Kidney glomerular epithelial cell (primary cell): Measurements from ENCODE around the gene SALL3.

Experiments
- DNase-seq: peaks from one replicate; lab custom pipeline; 2025; lab: John Stamatoyannopoulos, UW

SALL3 gene

DNA sequence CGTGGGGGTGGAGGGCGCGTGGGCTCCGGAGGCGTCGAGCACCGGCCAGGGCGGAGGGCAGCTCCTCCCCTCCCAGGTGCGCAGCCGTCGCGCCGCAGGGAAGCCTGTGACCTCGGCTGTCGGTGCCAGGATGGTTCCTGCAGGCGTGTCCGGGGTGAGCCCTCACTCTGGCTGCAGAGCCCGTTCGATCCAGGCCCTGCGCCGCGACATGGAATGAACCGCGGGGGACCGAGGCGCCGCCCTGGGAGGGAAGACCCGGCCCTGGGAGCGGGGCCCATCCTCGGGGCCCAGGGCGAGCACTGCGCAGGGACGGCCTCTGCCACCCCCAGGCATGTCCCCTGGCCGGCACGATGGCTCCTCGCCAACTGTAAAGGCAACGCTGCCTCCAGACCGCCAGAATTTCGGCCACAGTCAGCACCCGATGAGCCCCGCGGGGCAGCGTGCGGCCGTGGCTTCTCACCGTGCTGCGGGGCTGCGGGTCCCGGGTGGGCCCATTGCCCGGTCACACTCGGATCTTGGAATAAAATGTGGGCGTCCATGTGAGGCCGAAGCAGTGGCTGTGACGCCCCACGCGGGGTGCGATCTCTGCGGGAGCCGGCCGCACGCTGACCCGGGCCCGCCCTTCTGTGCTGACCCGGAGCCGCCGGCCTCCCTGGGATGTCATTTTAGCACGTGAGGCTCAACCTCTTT, 26.6 kb downstream of the SALL3 start:
- DNase-seq = no peak

DNA sequence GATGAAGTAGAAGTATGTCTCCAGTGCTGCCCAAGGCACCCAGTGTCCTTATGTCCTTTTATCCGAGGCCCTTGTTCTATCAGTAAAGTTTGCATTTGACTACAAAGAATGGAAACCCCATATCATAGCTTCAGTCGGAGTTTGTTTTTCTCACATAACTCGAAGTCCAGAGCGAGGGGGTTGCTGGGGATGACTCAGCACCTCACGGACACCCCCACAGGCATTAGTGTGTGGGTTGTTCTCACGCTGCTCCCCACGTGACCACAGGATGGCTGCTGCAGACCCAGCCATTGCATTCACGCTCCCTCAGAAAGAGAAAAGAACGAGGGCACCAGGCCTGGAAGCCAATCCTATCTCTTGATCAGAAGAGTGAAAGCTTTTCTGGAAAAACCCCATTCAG, 27.8 kb downstream of the SALL3 start:
- DNase-seq = no peak

DNA sequence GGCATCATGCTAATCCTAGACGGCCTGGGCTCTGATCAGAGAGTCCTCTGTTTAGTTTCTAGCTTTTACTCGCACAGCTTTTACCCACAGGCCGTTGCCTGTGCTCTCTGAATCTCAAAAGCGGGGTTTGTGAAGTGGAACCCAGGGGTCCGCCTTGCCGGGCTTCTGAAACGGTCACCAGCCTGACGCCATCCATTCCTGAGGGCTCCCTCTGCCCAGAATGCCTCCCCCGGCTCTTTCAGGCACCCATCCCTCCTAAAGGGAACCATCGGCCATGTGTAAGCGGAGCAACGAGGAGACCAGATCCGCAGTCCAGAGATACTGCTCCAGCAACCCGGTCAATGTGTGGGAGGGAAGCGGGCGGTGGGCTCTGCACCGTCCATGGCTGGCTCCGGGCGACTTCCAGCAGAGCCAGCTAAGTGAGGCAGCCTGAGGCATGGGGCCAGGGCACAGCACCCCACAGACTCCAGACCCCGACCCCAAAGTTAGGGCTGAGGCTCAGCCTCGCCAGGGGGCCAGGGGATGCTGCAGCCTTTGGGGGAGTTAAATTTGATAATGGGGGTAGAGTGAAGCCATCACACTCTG, 28.8 kb downstream of the SALL3 start:
- no peak for DNase-seq

DNA sequence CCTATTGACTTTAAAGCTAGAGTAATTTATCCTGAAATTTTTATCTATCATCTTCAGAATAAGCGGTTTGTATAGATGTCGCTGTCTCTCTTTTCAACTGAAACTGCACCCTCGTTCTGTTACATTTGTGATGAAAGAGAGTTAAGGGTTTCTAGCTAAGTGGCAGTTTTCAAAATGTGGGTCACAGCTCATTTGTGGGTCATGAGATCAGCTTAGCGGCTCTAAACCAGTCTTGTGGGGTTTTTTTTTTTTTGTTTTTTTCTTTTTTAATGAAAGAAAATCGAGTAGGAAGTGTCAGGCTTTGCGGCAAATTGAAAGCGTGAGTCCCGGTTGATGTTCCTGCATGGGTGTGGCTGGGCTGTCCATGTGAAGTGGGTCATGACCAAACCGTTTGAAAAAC, 31.2 kb downstream of the SALL3 start:
- DNase-seq = no peak

DNA sequence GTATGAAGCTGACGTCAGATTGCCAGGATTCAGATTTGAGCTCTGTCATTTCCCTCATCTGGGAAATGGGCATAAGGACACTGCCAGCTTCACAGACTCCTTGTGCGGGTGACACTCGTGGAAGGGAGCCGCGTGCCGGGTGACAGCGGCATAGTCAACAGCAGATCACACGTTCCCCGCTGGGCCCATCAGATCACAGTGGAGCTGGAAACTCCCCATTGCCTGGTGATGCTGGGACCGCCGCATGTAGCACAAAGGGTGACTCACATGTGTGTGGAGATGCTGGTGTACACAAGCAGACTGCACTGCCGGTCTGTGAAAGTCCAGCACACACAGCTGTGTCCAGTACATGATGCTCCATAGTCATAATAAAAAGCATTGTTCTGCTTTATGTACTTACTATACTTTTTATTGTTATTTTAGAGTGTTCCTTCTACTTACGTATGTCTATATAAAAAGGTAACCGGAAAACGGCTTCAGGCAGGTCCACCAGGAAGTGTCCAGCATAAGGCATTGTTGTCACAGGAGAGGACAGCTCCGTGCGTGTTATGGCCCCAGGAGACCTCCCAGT, 31.8 kb downstream of the SALL3 start:
- no peak for DNase-seq

DNA sequence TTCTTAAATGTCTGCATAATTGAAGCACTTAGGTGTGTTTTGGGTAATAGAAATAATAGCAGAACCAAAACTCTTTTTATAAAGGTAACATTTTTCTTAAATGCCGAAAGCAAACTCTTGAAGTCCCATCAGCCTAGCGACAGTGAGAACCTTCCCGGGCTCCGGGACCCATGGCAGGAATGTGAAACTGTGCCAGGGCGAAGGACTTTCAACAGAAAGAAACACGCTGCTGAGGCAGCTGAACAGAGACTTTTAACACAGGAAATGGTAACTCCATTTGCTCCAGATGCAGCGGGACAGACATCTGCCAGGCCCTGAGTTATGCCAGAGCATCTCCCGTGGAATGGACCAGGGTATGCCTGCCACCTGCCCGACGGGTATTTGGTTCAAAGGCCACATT, 34.3 kb downstream of the SALL3 start:
- DNase-seq = no peak

DNA sequence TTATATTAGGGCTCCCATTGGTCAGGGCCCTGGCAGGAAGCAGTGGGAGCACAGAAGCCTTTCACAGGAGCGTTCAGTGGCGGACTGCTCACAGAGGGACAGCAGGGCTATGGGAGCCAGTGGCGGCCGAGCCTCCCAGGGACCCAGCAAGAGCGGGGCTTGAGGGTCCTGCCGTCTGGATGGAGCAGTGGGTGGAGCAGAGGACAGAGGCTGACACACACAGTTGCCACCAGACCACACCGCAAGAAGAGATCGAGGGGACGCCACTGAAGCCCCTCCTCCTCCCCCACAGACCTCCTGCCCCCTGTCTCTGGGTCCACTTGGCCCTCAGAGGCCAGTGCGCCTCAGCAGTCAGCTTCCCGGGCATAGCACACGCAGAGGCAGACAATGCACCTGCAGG, 39.3 kb downstream of the SALL3 start:
- DNase-seq = no peak

DNA sequence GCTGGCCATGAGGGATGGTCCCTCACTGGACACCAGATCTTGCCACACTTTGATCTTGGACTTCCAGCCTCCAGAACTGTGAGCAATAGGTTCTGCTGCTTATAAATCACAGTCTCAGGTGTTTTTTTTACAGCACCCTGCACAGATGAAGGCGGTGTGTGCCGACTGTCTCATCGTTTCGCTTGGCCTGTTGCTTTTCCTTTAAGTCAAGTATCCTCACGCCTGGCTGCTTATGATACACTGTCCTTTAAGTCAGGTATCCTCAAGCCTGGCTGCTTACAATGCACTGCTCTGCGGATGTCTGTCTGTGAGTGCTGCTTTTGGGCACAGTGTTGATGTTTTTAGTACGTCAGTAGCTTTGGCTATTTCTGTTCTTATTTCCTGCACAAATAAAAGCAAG, 40.3 kb downstream of the SALL3 start:
- no peak for DNase-seq

DNA sequence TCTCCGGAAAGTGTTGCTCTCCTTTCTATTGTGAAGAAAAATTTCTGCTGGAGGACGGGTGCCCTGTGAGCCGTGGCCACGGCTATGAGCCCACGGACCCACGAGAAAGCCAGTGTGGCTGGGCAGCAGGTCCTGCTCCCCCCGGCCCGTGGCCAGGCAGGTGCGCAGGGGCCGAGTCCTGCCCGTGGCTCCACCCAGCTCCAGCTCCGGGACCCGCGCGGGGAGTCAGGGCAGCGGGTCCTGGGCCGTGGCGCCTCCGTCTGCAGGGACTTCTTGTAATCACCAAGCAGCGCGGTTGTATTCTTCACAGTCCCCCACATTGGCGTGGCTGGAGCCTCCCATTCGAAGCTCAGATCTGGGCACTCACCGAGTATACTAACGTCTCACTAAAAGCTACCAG, 43.0 kb downstream of the SALL3 start:
- no peak for DNase-seq

DNA sequence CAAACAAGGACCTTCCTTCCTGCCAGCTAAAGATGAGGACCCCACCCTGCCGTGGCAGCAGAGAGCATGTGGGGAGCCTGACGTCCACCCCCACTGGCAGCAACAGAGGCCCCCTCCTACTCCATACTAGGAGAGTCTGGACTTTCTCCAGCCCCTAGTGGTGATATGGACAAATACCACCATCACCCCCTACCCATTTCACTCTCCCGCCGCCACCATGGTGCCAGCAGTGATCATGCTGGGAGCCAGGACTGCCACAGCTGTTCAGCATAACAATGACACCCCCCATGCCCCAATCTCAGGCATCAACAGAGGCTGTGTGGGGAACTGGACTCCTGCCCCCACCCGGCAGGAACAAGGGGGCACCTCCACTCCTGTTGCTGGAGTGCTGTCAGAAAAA, 46.9 kb downstream of the SALL3 start:
- DNase-seq = no peak

DNA sequence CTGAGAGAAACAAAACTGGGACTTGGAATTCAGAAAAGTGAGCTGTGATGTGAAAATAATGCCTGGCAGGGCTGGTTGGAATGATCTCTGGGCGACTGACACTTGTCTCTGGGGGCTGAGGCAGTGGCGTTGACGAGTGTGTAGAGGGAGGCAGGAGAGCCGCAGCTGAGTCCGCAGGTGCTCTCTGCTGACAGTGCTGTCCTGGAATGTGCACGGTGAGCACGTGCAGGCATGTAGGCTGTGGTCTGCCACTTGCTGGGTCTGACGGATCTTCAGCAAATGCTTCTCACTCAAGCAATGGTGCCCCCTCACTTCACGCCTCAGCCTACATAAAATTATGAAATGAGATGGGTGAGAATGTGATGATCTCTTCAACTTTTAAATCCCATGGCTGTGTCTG, 51.1 kb downstream of the SALL3 start:
- DNase-seq = no peak

DNA sequence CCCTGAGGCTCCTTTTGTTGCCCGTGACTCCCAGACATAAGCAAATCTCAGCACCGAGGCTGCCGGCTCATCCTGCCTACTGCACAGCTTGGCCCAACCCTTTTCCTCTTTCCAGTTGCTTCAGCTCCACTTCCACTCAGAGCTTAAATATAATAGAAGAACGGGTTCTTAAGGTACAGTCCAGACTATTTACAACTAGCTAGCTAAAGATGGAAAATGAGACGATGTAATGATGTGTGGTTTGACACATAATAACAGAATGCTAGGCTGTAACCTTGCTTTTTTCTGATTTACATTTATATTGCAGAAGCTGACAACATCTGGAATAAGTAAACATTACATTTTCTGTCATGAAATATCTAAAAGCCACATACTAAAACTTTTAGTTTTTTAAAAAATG, 62.7 kb downstream of the SALL3 start:
- no peak for DNase-seq

DNA sequence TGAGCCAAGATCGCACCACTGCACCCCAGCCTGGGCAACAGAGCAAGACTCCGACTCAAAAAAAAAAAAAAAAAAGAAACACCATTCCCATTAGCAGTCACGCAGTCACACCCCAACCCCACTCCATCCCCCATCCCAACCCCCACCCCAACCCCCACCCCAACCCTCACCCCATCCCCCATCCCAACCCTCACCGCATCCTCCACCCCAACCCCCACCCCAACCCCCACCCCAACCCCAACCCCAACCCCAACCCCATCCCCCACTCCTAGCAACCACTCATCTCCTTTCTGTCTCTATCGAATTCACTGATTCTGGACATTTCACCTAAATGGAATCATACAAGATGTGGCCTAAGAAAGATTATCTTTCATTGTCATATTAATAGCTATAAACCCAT, 63.7 kb downstream of the SALL3 start:
- no peak for DNase-seq

DNA sequence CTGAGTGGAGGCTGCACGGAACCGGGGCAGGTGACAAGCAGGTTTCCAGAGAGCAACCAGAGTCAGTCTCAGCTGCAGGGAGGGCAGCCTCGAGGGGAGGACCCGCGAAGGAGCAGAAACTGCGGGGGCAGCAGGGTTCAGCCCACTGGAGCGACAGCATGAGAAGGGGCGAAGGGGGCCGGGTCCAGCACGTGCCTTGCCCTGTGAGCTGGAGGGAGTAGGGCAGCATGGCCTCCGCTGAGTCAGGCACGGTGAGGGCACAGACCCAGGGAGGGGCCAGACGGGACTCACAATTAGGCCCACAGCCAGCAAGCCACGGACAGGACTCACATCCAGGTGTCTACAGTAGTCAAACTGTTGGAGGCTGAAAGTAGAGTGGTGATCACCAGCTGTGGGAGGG, 66.9 kb downstream of the SALL3 start:
- DNase-seq = no peak

DNA sequence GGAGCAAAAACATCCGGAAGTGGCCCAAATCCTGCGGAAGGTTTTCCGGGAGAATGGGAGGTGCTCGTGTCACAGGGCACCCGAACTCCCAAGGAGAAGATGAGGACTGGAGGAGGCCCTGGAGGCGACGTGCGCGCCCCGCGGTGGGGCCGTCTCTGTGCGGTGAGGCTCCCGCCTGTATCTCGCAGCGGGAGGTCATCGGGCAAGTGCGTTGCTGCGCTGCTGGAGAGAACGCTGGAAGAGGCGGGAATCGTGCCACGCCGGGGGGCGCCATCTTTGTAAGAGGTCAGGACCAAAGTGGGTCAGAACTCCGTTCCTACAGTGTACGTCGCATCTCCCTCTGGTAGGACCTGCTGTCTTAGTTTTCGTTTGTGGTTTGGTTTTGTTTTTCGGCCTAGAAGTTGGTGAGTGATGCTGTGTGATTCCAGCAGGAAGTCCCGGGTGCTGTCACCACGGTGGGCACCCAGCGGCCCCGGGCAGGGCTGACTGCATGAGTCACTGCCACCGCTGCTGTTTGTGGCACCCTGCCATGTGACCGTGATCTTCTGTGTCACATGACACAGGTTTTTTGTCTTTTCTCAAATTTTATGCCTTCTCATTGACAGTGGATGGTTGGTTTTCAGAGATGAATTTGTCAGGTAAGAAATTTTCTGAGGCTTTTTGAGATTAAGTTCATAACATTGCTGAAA, 68.1 kb downstream of the SALL3 start:
- no peak for DNase-seq

DNA sequence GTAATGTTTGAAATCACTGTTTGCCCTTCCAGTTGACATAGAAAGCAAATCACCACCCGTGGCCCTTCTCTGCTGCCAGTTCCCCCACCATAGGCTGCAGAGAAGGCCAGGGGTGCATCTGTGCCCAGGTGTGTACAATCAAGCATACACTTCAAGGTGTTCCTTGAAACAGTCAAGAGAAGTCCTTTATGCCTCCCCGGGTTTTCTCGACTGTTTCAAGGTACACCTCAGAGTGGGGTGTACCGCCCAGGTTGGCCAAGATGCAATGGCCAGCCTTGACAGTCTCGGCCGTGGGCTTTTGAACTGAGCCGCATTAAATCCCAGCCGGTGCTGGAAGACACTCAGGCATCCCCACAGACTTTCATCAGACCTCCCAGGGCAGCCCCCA, 68.6 kb downstream of the SALL3 start:
- no peak for DNase-seq

DNA sequence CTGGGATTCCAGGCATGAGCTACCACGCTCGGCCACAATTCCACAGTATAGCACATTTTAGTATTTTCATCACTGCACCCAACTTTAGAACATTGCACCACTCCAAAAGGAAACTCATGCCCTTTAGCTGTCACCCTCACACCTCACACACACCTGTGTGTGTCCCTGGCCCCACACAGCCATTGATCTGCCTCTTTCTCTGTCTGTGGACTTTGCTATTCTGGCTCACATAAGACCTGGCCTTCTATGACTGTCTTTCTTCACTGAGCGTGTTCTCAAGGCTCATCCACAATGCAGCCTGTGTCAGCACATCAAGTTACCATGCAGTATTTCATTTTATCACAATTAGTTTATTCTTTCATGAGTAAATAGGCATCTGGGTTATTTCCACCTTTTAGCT, 69.9 kb downstream of the SALL3 start:
- DNase-seq = no peak
